A549 (cell line): ENCODE results near the gene KCNN2. TPM values are rescaled to one million over a fixed set of nuclear protein-coding genes. Genes with fewer than 3 reads are reported as not detected.

ENCODE experiments used
- ATAC-seq, 2 experiments: fragments of 200-7000 bp in 1 of 2; fragments of >200 bp in 1 of 2; cut with Nextera tagmentation in 1 of 2; cut with Tn5 transposase in 1 of 2; 3 replicates each; pipeline versions ENCODE4 v1.8.0 to v1.9.1; 2018 to 2020; ENCODE audit warnings: mild to moderate bottlenecking in 1 of 2, moderate library complexity in 1 of 2
- CTCF ChIA-PET: fragments of 300-600 bp; sonication (Branson Sonifier 250); formaldehyde crosslinking; extraction: SDS; loops from one replicate; lab custom pipeline; 2021; ENCODE audit warnings: antibody characterized with exemption, inconsistent platforms; lab: Yijun Ruan, JAX
- POLR2A ChIA-PET: fragments of 350-600 bp; formaldehyde crosslinking; extraction: SDS; loops from one replicate; lab custom pipeline; 2021; ENCODE audit warnings: antibody characterized with exemption, inconsistent platforms; lab: Yijun Ruan, JAX
- DNase-seq, 2 experiments: peaks; one replicate each; pipeline versions ENCODE4 v3.0.0 to v3.0.0-alpha.2; 2011 to 2016; ENCODE audit warnings: low read depth in 1 of 2, low spot score in 1 of 2
- FAIRE-seq: peaks from 2 replicates; lab custom pipeline; 2011; peaks lifted over from hg19 to GRCh38; lab: Jason Lieb, UNC
- H3K27ac ChIP-seq, 2 experiments: fragments of >200 bp; sonication (Bioruptor Twin); formaldehyde crosslinking; 3 replicates each; pipeline ENCODE4 v1.5.1; 2016 to 2017
- H3K4me1 ChIP-seq: fragments of >200 bp; sonication (Bioruptor Twin); formaldehyde crosslinking; 3 replicates; pipeline ENCODE4 v1.6.1; 2016
- H3K4me2 ChIP-seq: fragments of >200 bp; sonication (Bioruptor Twin); formaldehyde crosslinking; 3 replicates; pipeline ENCODE4 v1.6.1; 2016
- H3K4me3 ChIP-seq: fragments of >200 bp; sonication (Bioruptor Twin); formaldehyde crosslinking; 3 replicates; pipeline ENCODE4 v1.5.1; 2016
- H3K9me3 ChIP-seq: fragments of >200 bp; sonication (Bioruptor Twin); formaldehyde crosslinking; 3 replicates; pipeline ENCODE4 v1.6.1; 2016
- CBX8 ChIP-seq: fragments of 200-600 bp; sonication (generic); IDR thresholded peaks from 2 replicates; pipeline ENCODE4 v1.6.1; 2016
- CEBPB ChIP-seq, 2 experiments: fragments of >200 bp in 1 of 2; sonication (Bioruptor Twin) in 1 of 2; formaldehyde crosslinking in 1 of 2; IDR thresholded peaks; 2 replicates each; pipeline ENCODE4 v1.6.1; 2012 to 2016
- CHD2 ChIP-seq: fragments of 150-350 bp; IDR thresholded peaks from 2 replicates; pipeline ENCODE4 v1.6.1; 2014; ENCODE audit warnings: low read length; ENCODE audit not compliant: partially characterized antibody
- CHD4 ChIP-seq: fragments of 200-600 bp; sonication (generic); IDR thresholded peaks from 2 replicates; pipeline ENCODE4 v1.6.1; 2016; ENCODE audit warnings: antibody characterized with exemption, mild to moderate bottlenecking, borderline replicate concordance
- FOSB ChIP-seq: fragments of 250-450 bp; sonication (Bioruptor Pico); IDR thresholded peaks from 2 replicates; pipeline ENCODE4 v1.5.0; 2020; ENCODE audit warnings: mild to moderate bottlenecking, moderate library complexity
- FOSL2 ChIP-seq, 2 experiments: fragments of 450-650 bp in 1 of 2; fragments of >200 bp in 1 of 2; sonication (Bioruptor Twin) in 1 of 2; formaldehyde crosslinking; IDR thresholded peaks; 2 replicates each; pipeline versions ENCODE4 v1.5.0 to v1.6.1; 2016 to 2020; ENCODE audit warnings: mild to moderate bottlenecking in 1 of 2, moderate library complexity in 1 of 2
- HDAC2 ChIP-seq: fragments of 200-600 bp; sonication (generic); IDR thresholded peaks from 2 replicates; pipeline ENCODE4 v1.6.1; 2016
- JUNB ChIP-seq: fragments of >200 bp; sonication (Bioruptor Twin); formaldehyde crosslinking; IDR thresholded peaks from 2 replicates; pipeline ENCODE4 v1.6.1; 2016
- KDM1A ChIP-seq: fragments of 200-600 bp; sonication (generic); IDR thresholded peaks from 2 replicates; pipeline ENCODE4 v1.6.1; 2016; ENCODE audit warnings: low read depth, mild to moderate bottlenecking
- MAZ ChIP-seq: fragments of 150-350 bp; IDR thresholded peaks from 2 replicates; pipeline ENCODE4 v1.6.1; 2014; ENCODE audit warnings: antibody characterized with exemption, low read depth, low read length, borderline replicate concordance
- NFE2L2 ChIP-seq: fragments of 150-350 bp; conservative IDR thresholded peaks from 2 replicates; pipeline ENCODE4 v1.6.1; 2014; ENCODE audit warnings: low read length
- NR3C1 ChIP-seq: fragments of >200 bp; sonication (Bioruptor Twin); formaldehyde crosslinking; IDR thresholded peaks from 3 replicates; pipeline ENCODE4 v1.6.1; 2017
- PHF8 ChIP-seq: fragments of 200-600 bp; sonication (generic); IDR thresholded peaks from 2 replicates; pipeline ENCODE4 v1.6.1; 2016; ENCODE audit warnings: low read depth, mild to moderate bottlenecking, antibody characterized with exemption, moderate library complexity, borderline replicate concordance
- RAD21 ChIP-seq, 2 experiments: fragments of >200 bp in 1 of 2; sonication (Bioruptor Twin) in 1 of 2; formaldehyde crosslinking in 1 of 2; IDR thresholded peaks in 1 of 2; conservative IDR thresholded peaks in 1 of 2; 2 replicates in 1 of 2; 3 replicates in 1 of 2; pipeline ENCODE4 v1.6.1; 2012 to 2018; ENCODE audit warnings: inconsistent platforms in 1 of 2
- RARB ChIP-seq: fragments of 250-450 bp; sonication (Bioruptor Pico); IDR thresholded peaks from 2 replicates; pipeline ENCODE4 v1.8.0; 2021; ENCODE audit warnings: mild to moderate bottlenecking, moderate library complexity
- RNF2 ChIP-seq: fragments of 200-600 bp; sonication (generic); IDR thresholded peaks from 2 replicates; pipeline ENCODE4 v1.6.1; 2016; ENCODE audit warnings: low read depth, mild to moderate bottlenecking, antibody characterized with exemption, moderate library complexity, borderline replicate concordance
- SREBF2 ChIP-seq: fragments of 450-650 bp; IDR thresholded peaks from 2 replicates; pipeline ENCODE4 v1.6.1; 2014; ENCODE audit warnings: mild to moderate bottlenecking, moderate library complexity
- ZNF302 ChIP-seq: fragments of 250-450 bp; sonication (Bioruptor Pico); IDR thresholded peaks from 2 replicates; pipeline ENCODE4 v1.9.0; 2021; ENCODE audit warnings: inconsistent platforms, mild to moderate bottlenecking, moderate library complexity
- WGBS: methylation state at CpG from one replicate; pipeline ENCODE4 v1.1.6; 2017; ENCODE audit errors: missing lambda C conversion rate; 5-methylcytosine and 5-hydroxymethylcytosine counted together
- polyA plus RNA-seq, 4 experiments: library from polyadenylated mRNA; depleted of rRNA in 3 of 4; stranded (reverse); fragments of >200 nt; fragmentation: RNase III in 1 of 4; extraction: RNeasy Plus Mini Kit Qiagen cat#74134 plus additional on column Dnase treatment in 1 of 4; gene quantifications; 2 replicates in 3 of 4; 3 replicates in 1 of 4; pipeline ENCODE4 v1.2.3, GENCODE V29; 2011 to 2017
- TF ChIP-seq, protein P1 (sequence below): fragments of 450-650 bp; IDR thresholded peaks from 2 replicates; pipeline ENCODE4 v1.6.1; 2014; ENCODE audit warnings: antibody characterized with exemption
- TF ChIP-seq, protein P2 (sequence below): fragments of 200-600 bp; sonication (generic); IDR thresholded peaks from 2 replicates; pipeline ENCODE4 v1.6.1; 2016; ENCODE audit warnings: antibody characterized with exemption, mild to moderate bottlenecking, moderate library complexity
- TF ChIP-seq, protein P3 (sequence below): fragments of 150-350 bp; IDR thresholded peaks from 2 replicates; pipeline ENCODE4 v1.6.1; 2014; ENCODE audit warnings: low read depth, mild to moderate bottlenecking, low read length
- TF ChIP-seq, protein P4 (sequence below): fragments of 250-450 bp; sonication (Bioruptor Pico); IDR thresholded peaks from 2 replicates; pipeline ENCODE4 v1.5.0; 2020; ENCODE audit warnings: low read depth, mild to moderate bottlenecking, moderate library complexity
- TF ChIP-seq, protein P5 (sequence below): fragments of >200 bp; sonication (Bioruptor Twin); formaldehyde crosslinking; IDR thresholded peaks from 2 replicates; pipeline ENCODE4 v1.6.1; 2016
- TF ChIP-seq, protein P6 (sequence below): IDR thresholded peaks from 2 replicates; pipeline ENCODE4 v1.6.1; 2012

Gene KCNN2
- polyA plus RNA-seq, 2 of the 4 experiments (the other 2 are of a cell fraction) = 0.04 to 0.06 TPM

DNA sequence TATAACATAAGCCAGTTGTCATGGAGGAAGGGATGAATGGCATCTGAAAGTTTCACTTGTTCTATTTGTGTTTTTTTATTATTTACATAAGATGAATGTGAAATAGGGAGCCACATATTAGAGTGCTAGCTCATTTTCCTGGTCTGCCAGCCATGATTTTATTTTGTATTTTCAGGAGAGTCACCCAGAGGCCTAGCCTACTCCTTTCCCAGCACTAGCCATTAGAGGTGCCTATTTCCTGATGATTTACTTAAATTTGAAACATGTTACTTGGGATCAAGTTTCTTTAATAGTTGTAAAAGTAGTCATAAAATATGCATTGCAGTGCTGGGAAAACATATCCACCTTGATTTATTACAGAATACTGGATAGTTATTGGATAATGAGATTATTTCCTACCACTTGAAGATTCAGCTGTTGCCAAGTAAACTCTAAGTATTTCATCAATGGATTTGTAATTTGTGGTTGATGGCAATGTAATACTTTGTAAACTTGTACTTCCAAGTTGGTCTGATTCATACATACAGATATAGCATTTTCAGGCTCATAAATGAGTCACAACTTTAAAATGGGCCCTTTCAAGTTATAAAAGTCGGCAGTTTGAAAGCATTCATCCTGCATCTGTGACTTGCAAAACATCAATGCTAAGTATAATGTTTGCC is 50.8 kb downstream of the KCNN2 start:
- H3K9me3 ChIP-seq = no peaks in the 10 kb centered on the region
- H3K27ac ChIP-seq = no peak overlapping the region
- FAIRE-seq (no peak), ATAC-seq (no peak)
- ChIA-PET POLR2A (no interaction called here), CTCF (no interaction called here)
- H3K4me2 ChIP-seq = no peak overlapping the region
- no peaks in the 10 kb centered on the region for H3K4me1 ChIP-seq
- H3K4me3 ChIP-seq = no peak overlapping the region
- 3% methylated on average over 1 of the region's 1 CpG for WGBS
- TF ChIP-seq RAD21 (conservative IDR thresholded peaks at IDR 0.05 in 1 of 2, IDR thresholded peaks at IDR 0.05 in 1 of 2) (no peak), CBX8 (no peak), HDAC2 (no peak), FOSB (CRISPR knock-in tag) (no peak), RNF2 (no peak), CHD2 (no peak), PHF8 (no peak), ZNF302 (no peak), SREBF2 (no peak), JUNB (no peak), RARB (CRISPR knock-in tag) (no peak), FOSL2 (IDR thresholded peaks at IDR 0.05) (no peak), FOSL2 (CRISPR knock-in tag; IDR thresholded peaks at IDR 0.05) (no peak), KDM1A (no peak), CEBPB (IDR thresholded peaks at IDR 0.05) (no peak)
- TF ChIP-seq, protein P1, sequence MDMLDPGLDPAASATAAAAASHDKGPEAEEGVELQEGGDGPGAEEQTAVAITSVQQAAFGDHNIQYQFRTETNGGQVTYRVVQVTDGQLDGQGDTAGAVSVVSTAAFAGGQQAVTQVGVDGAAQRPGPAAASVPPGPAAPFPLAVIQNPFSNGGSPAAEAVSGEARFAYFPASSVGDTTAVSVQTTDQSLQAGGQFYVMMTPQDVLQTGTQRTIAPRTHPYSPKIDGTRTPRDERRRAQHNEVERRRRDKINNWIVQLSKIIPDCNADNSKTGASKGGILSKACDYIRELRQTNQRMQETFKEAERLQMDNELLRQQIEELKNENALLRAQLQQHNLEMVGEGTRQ = no peak
- TF ChIP-seq, protein P2, sequence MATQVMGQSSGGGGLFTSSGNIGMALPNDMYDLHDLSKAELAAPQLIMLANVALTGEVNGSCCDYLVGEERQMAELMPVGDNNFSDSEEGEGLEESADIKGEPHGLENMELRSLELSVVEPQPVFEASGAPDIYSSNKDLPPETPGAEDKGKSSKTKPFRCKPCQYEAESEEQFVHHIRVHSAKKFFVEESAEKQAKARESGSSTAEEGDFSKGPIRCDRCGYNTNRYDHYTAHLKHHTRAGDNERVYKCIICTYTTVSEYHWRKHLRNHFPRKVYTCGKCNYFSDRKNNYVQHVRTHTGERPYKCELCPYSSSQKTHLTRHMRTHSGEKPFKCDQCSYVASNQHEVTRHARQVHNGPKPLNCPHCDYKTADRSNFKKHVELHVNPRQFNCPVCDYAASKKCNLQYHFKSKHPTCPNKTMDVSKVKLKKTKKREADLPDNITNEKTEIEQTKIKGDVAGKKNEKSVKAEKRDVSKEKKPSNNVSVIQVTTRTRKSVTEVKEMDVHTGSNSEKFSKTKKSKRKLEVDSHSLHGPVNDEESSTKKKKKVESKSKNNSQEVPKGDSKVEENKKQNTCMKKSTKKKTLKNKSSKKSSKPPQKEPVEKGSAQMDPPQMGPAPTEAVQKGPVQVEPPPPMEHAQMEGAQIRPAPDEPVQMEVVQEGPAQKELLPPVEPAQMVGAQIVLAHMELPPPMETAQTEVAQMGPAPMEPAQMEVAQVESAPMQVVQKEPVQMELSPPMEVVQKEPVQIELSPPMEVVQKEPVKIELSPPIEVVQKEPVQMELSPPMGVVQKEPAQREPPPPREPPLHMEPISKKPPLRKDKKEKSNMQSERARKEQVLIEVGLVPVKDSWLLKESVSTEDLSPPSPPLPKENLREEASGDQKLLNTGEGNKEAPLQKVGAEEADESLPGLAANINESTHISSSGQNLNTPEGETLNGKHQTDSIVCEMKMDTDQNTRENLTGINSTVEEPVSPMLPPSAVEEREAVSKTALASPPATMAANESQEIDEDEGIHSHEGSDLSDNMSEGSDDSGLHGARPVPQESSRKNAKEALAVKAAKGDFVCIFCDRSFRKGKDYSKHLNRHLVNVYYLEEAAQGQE = no peak
- TF ChIP-seq, protein P3, sequence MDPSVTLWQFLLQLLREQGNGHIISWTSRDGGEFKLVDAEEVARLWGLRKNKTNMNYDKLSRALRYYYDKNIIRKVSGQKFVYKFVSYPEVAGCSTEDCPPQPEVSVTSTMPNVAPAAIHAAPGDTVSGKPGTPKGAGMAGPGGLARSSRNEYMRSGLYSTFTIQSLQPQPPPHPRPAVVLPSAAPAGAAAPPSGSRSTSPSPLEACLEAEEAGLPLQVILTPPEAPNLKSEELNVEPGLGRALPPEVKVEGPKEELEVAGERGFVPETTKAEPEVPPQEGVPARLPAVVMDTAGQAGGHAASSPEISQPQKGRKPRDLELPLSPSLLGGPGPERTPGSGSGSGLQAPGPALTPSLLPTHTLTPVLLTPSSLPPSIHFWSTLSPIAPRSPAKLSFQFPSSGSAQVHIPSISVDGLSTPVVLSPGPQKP = no peak
- TF ChIP-seq, all 56 proteins: peak for 0
- DNase-seq = no peak

DNA sequence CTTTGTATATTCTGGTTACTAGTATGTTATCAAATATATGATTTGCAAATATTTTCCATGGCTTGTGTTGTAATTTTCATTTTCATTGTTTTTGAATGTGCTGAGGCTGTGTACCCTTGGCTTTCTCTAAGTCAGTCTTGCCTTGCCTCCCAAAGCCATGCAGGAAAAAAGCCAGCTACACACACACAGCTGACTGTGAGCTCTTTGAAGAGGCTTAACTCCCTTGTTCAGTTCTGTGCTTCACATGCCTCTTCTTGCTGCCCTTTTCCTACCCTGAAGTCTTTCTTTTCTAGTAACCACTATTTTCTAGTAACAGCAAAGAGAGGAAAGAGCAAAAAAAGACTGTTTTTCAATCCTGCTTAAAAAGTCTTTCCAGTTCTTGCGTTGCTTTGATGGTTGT is 53.9 kb downstream of the KCNN2 start:
- ChIA-PET CTCF (no interaction called here), POLR2A (no interaction called here)
- Histone ChIP-seq H3K9me3 (no peaks in the 10 kb centered on the region), H3K4me3 (no peak overlapping the region), H3K4me2 (no peak overlapping the region), H3K27ac (no peak overlapping the region), H3K4me1 (no peaks in the 10 kb centered on the region)
- FAIRE-seq (no peak), DNase-seq (no peak), ATAC-seq (no peak)
- 5% methylated on average over 1 of the region's 1 CpG for WGBS
- TF ChIP-seq, protein P4, sequence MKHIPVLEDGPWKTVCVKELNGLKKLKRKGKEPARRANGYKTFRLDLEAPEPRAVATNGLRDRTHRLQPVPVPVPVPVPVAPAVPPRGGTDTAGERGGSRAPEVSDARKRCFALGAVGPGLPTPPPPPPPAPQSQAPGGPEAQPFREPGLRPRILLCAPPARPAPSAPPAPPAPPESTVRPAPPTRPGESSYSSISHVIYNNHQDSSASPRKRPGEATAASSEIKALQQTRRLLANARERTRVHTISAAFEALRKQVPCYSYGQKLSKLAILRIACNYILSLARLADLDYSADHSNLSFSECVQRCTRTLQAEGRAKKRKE (CRISPR knock-in tag) = no peak
- TF ChIP-seq CHD4 = no peak
- TF ChIP-seq, protein P5, sequence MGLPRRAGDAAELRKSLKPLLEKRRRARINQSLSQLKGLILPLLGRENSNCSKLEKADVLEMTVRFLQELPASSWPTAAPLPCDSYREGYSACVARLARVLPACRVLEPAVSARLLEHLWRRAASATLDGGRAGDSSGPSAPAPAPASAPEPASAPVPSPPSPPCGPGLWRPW = no peak
- TF ChIP-seq, protein P3 = no peak
- TF ChIP-seq NFE2L2 = no peak
- TF ChIP-seq NR3C1 = no peak
- TF ChIP-seq, protein P2 = no peak
- TF ChIP-seq MAZ = no peak
- TF ChIP-seq, protein P6, sequence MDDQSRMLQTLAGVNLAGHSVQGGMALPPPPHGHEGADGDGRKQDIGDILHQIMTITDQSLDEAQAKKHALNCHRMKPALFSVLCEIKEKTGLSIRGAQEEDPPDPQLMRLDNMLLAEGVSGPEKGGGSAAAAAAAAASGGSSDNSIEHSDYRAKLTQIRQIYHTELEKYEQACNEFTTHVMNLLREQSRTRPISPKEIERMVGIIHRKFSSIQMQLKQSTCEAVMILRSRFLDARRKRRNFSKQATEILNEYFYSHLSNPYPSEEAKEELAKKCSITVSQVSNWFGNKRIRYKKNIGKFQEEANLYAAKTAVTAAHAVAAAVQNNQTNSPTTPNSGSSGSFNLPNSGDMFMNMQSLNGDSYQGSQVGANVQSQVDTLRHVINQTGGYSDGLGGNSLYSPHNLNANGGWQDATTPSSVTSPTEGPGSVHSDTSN = no peak
